ENCODE data around the gene GLIS1.

GLIS1 gene

DNA sequence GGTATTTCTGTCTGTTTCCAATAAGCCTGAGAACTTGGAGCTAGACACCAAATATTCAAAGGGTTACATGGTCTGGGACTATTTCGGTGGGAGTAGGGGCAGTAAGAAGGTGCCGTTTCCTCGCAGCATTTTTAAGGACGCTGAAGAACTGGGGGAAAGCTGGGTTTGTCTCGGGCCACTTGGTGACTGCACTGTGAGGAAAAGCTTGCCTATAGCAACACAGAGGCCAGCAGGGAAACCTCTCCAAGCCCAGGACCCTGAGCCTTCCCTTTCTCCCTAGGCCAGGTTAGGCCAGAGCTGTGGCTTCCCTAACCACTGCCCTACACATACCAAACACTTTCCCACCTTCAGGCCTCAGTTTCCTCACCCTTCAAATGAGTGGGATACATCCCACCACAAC is 3.3 kb downstream of the GLIS1 start:
- peak overlapping the region; percentile 35 for H3K4me3 ChIP-seq (ENCODE audit: low read length)
- H3K9me2 ChIP-seq (replicated peaks; ENCODE audit: insufficient read depth, low read length): no peaks in the 10 kb centered on the region
- no peaks in the 10 kb centered on the region for H3K9me3 ChIP-seq (replicated peaks; ENCODE audit: insufficient read depth, low read length)
- H3K4me1 ChIP-seq (ENCODE audit: low read length): peaks cover 29% of the 10 kb centered on the region
- H2AFZ ChIP-seq (ENCODE audit: low read length): peak overlapping the region; percentile 24
- peak overlapping the region; percentile 66 for H3K9ac ChIP-seq (ENCODE audit: low read length)
- H3K27me3 ChIP-seq (replicated peaks; ENCODE audit: insufficient read depth, low read length): no peaks in the 10 kb centered on the region
- TF ChIP-seq EZH2phosphoT487 (IDR thresholded peaks at IDR 0.05; ENCODE audit: low read length): no peak
- no peak for TF ChIP-seq EZH2 (optimal IDR thresholded peaks at IDR 0.05; ENCODE audit: low read depth, low read length)
- TF ChIP-seq, protein P1, sequence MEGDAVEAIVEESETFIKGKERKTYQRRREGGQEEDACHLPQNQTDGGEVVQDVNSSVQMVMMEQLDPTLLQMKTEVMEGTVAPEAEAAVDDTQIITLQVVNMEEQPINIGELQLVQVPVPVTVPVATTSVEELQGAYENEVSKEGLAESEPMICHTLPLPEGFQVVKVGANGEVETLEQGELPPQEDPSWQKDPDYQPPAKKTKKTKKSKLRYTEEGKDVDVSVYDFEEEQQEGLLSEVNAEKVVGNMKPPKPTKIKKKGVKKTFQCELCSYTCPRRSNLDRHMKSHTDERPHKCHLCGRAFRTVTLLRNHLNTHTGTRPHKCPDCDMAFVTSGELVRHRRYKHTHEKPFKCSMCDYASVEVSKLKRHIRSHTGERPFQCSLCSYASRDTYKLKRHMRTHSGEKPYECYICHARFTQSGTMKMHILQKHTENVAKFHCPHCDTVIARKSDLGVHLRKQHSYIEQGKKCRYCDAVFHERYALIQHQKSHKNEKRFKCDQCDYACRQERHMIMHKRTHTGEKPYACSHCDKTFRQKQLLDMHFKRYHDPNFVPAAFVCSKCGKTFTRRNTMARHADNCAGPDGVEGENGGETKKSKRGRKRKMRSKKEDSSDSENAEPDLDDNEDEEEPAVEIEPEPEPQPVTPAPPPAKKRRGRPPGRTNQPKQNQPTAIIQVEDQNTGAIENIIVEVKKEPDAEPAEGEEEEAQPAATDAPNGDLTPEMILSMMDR (IDR thresholded peaks at IDR 0.05; ENCODE audit: low read length): no peak
- no peaks in the 10 kb centered on the region for H3K36me3 ChIP-seq (replicated peaks; ENCODE audit: insufficient read depth, low read length)
- no peaks in the 10 kb centered on the region for H4K20me1 ChIP-seq (ENCODE audit: insufficient read depth, low read length)
- peaks cover 11% of the 10 kb centered on the region for H3K79me2 ChIP-seq (ENCODE audit: low read length)
- peaks cover 26% of the 10 kb centered on the region for H3F3A ChIP-seq (ENCODE audit: insufficient read depth, low read length)
- H3K27ac ChIP-seq (ENCODE audit: low read length): peak overlapping the region; percentile 95
- DNase-seq: peak; percentile 7
- H3K4me2 ChIP-seq (ENCODE audit: low read depth, low read length): peak overlapping the region; percentile 86

DNA sequence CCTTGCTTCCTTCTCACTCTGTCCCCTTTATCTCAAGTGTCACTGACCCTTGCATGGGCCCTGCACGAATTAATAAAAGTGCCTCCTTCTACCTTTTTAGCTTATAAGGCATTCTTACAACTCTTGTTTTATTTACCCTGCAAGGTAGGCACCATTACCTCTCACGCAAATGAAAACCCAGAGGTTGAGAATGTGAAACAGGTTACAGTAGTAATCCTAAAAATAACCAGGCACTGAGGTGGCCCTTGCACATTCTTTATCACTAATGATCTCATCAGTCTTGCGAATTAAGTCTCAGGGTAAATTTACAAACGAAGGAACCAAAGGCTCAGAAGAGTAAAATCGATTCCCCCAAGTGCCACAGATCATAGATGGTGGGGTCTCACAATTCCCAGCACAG is 3.7 kb downstream of the GLIS1 start:
- no peaks in the 10 kb centered on the region for H3K9me2 ChIP-seq (replicated peaks; ENCODE audit: insufficient read depth, low read length)
- no peaks in the 10 kb centered on the region for H4K20me1 ChIP-seq (ENCODE audit: insufficient read depth, low read length)
- peak overlapping the region; percentile 66 for H3K9ac ChIP-seq (ENCODE audit: low read length)
- peaks cover 11% of the 10 kb centered on the region for H3K79me2 ChIP-seq (ENCODE audit: low read length)
- TF ChIP-seq EZH2 (optimal IDR thresholded peaks at IDR 0.05; ENCODE audit: low read depth, low read length) (no peak), EZH2phosphoT487 (IDR thresholded peaks at IDR 0.05; ENCODE audit: low read length) (no peak)
- TF ChIP-seq, protein P1 (IDR thresholded peaks at IDR 0.05; ENCODE audit: low read length): no peak
- H2AFZ ChIP-seq (ENCODE audit: low read length): peak overlapping the region; percentile 55
- peak overlapping the region; percentile 86 for H3K4me2 ChIP-seq (ENCODE audit: low read depth, low read length)
- peaks cover 29% of the 10 kb centered on the region for H3K4me1 ChIP-seq (ENCODE audit: low read length)
- peak overlapping the region; percentile 35 for H3K4me3 ChIP-seq (ENCODE audit: low read length)
- H3K27ac ChIP-seq (ENCODE audit: low read length): peak overlapping the region; percentile 95
- H3K27me3 ChIP-seq (replicated peaks; ENCODE audit: insufficient read depth, low read length): no peaks in the 10 kb centered on the region
- no peaks in the 10 kb centered on the region for H3K9me3 ChIP-seq (replicated peaks; ENCODE audit: insufficient read depth, low read length)
- H3F3A ChIP-seq (ENCODE audit: insufficient read depth, low read length): peaks cover 26% of the 10 kb centered on the region
- H3K36me3 ChIP-seq (replicated peaks; ENCODE audit: insufficient read depth, low read length): no peaks in the 10 kb centered on the region
- peak; percentile 85 for DNase-seq

- H3K27me3 ChIP-seq (replicated peaks; ENCODE audit: insufficient read depth, low read length): no peaks in the 10 kb centered on the region
- DNase-seq: peak; percentile 67
- TF ChIP-seq, protein P1 (IDR thresholded peaks at IDR 0.05; ENCODE audit: low read length): no peak
- TF ChIP-seq EZH2phosphoT487 (IDR thresholded peaks at IDR 0.05; ENCODE audit: low read length) (no peak), EZH2 (optimal IDR thresholded peaks at IDR 0.05; ENCODE audit: low read depth, low read length) (no peak)
- peak overlapping the region; percentile 86 for H3K4me2 ChIP-seq (ENCODE audit: low read depth, low read length)
- H3F3A ChIP-seq (ENCODE audit: insufficient read depth, low read length): peaks cover 26% of the 10 kb centered on the region
- peak overlapping the region; percentile 55 for H2AFZ ChIP-seq (ENCODE audit: low read length)
- no peaks in the 10 kb centered on the region for H3K9me3 ChIP-seq (replicated peaks; ENCODE audit: insufficient read depth, low read length)
- no peaks in the 10 kb centered on the region for H3K9me2 ChIP-seq (replicated peaks; ENCODE audit: insufficient read depth, low read length)
- H4K20me1 ChIP-seq (ENCODE audit: insufficient read depth, low read length): no peaks in the 10 kb centered on the region
- H3K36me3 ChIP-seq (replicated peaks; ENCODE audit: insufficient read depth, low read length): no peaks in the 10 kb centered on the region
- H3K4me1 ChIP-seq (ENCODE audit: low read length): peaks cover 29% of the 10 kb centered on the region
- peaks cover 11% of the 10 kb centered on the region for H3K79me2 ChIP-seq (ENCODE audit: low read length)
- H3K27ac ChIP-seq (ENCODE audit: low read length): peak overlapping the region; percentile 95
- peak overlapping the region; percentile 66 for H3K9ac ChIP-seq (ENCODE audit: low read length)
- peak overlapping the region; percentile 23 for H3K4me3 ChIP-seq (ENCODE audit: low read length)
Measured at GRCh38 chr1:53734650-53735211, 4.2 kb downstream of the GLIS1 start.
